Right atrium auricular region (tissue), 2 donors: ENCODE measurements around the gene SYNDIG1L. TPM values are rescaled to one million over a fixed set of nuclear protein-coding genes. Genes with fewer than 3 reads are reported as not detected.

Experiments used
- DNase-seq: peaks from one replicate; pipeline ENCODE4 v3.0.0-alpha.2; 2019; ENCODE audit warnings: low spot score
- H3K27ac ChIP-seq, 2 donors: fragments of 200-600 bp; sonication (generic); 1 replicate in 1 of 2; 2 replicates in 1 of 2; pipeline ENCODE4 v1.5.1; 2016 to 2019
- H3K27me3 ChIP-seq, 2 donors: fragments of 200-600 bp; sonication (generic); one replicate each; pipeline versions ENCODE4 v1.5.1 to v1.6.0; 2017 to 2019
- H3K36me3 ChIP-seq: fragments of 200-600 bp; sonication (generic); one replicate; pipeline ENCODE4 v1.5.1; 2016
- H3K4me1 ChIP-seq, 2 donors: fragments of 200-600 bp; sonication (generic); one replicate each; pipeline versions ENCODE4 v1.5.1 to v1.6.0; 2017 to 2019
- H3K4me3 ChIP-seq, 2 donors: fragments of 200-600 bp; sonication (generic); 1 replicate in 1 of 2; 2 replicates in 1 of 2; pipeline ENCODE4 v1.5.1; 2017 to 2019; ENCODE audit warnings: mild to moderate bottlenecking in 1 of 2, moderate library complexity in 1 of 2
- H3K9me3 ChIP-seq, 2 donors: fragments of 200-600 bp; sonication (generic); one replicate each; pipeline ENCODE4 v1.5.1; 2019
- total RNA-seq, 2 donors: library from RNA; depleted of rRNA; stranded (reverse); fragments of >200 nt; gene quantifications; one replicate each; pipeline ENCODE4 v1.1.0, GENCODE V29; 2016
- TF ChIP-seq, protein P1 (sequence below), 2 donors: fragments of 200-600 bp; sonication (generic); IDR thresholded peaks; one replicate each; pipeline ENCODE4 v1.5.1; 2019; ENCODE audit warnings: antibody characterized with exemption in 2 of 2

SYNDIG1L gene
- total RNA-seq, 2 donors from 2014 or later: 0.12 to 0.22 TPM

DNA sequence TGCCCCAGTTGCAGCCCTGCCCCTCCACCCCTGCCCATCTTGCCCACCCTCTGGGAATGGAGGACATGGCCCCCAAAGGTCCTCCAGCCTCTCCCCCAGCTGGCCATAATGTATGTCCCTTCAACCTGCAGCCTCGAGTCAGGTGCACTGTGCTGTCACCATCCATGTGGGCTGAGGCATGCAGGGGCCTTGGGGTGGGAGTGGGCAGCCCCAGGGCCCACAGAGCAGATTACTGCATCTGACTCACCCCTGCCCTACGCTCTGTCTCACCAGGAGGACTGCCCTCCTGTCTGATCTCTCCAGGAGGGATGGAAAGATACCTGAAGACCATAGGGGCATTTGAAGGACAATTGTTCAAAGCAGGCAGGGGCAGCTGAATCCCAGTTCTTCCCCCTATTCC, 13.3 kb downstream of the SYNDIG1L start:
- no peaks in the 10 kb centered on the region for H3K27me3 ChIP-seq

GRCh38 chr14:74411671-74412070, 14.3 kb downstream of the SYNDIG1L start:
- TF ChIP-seq, protein P1, sequence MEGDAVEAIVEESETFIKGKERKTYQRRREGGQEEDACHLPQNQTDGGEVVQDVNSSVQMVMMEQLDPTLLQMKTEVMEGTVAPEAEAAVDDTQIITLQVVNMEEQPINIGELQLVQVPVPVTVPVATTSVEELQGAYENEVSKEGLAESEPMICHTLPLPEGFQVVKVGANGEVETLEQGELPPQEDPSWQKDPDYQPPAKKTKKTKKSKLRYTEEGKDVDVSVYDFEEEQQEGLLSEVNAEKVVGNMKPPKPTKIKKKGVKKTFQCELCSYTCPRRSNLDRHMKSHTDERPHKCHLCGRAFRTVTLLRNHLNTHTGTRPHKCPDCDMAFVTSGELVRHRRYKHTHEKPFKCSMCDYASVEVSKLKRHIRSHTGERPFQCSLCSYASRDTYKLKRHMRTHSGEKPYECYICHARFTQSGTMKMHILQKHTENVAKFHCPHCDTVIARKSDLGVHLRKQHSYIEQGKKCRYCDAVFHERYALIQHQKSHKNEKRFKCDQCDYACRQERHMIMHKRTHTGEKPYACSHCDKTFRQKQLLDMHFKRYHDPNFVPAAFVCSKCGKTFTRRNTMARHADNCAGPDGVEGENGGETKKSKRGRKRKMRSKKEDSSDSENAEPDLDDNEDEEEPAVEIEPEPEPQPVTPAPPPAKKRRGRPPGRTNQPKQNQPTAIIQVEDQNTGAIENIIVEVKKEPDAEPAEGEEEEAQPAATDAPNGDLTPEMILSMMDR (IDR thresholded peaks at IDR 0.05): no peak
- Histone ChIP-seq H3K4me1 (no peaks in the 10 kb centered on the region), H3K27ac (no peak overlapping the region), H3K36me3 (no peaks in the 10 kb centered on the region), H3K9me3 (no peaks in the 10 kb centered on the region), H3K4me3 (no peak overlapping the region), H3K27me3 (no peaks in the 10 kb centered on the region)
- no peak for DNase-seq

More for the DNA sequence above, 13.3 kb downstream of the SYNDIG1L start:
- no peak for DNase-seq
- no peak overlapping the region for H3K27ac ChIP-seq
- H3K36me3 ChIP-seq: no peaks in the 10 kb centered on the region
- TF ChIP-seq, protein P1 (IDR thresholded peaks at IDR 0.05): no peak
- H3K4me1 ChIP-seq: no peaks in the 10 kb centered on the region
- H3K9me3 ChIP-seq: no peaks in the 10 kb centered on the region
- H3K4me3 ChIP-seq: no peak overlapping the region

DNA sequence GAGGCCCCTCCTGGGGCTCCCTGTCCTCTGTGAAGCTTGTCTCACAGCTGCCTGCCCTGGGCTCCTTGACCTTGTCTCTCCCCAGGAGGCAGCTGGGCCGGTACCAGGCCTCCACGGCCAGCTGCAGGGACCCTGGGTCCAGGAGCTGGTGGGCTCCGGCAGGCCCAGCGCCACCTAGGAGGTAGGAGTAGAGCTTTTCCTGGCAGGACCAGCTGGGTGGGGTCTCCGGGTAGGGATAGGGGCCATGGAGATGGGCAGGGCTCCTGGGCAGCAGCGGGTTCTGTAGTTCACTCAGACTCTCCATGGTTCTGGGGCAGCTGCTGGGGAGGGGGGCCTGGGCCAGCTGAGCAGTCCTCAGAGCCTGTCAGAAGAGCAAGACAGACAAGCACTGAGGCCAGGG, 16.6 kb downstream of the SYNDIG1L start:
- Histone ChIP-seq H3K27ac (no peak overlapping the region), H3K4me3 (no peak overlapping the region), H3K36me3 (no peaks in the 10 kb centered on the region), H3K9me3 (no peaks in the 10 kb centered on the region), H3K27me3 (no peaks in the 10 kb centered on the region), H3K4me1 (no peaks in the 10 kb centered on the region)
- TF ChIP-seq, protein P1 (IDR thresholded peaks at IDR 0.05): no peak
- no peak for DNase-seq

- Histone ChIP-seq H3K27me3 (no peaks in the 10 kb centered on the region), H3K9me3 (no peaks in the 10 kb centered on the region), H3K4me3 (no peak overlapping the region), H3K36me3 (no peaks in the 10 kb centered on the region), H3K4me1 (no peaks in the 10 kb centered on the region), H3K27ac (no peak overlapping the region)
- TF ChIP-seq, protein P1 (IDR thresholded peaks at IDR 0.05): no peak
- no peak for DNase-seq
Observed at GRCh38 chr14:74408870-74409269, 17.1 kb downstream of the SYNDIG1L start.

- Histone ChIP-seq H3K27ac (no peak overlapping the region), H3K9me3 (no peaks in the 10 kb centered on the region), H3K4me1 (no peaks in the 10 kb centered on the region), H3K36me3 (no peaks in the 10 kb centered on the region), H3K27me3 (no peaks in the 10 kb centered on the region), H3K4me3 (no peak overlapping the region)
- DNase-seq: no peak
- TF ChIP-seq, protein P1 (IDR thresholded peaks at IDR 0.05): no peak
Observed at GRCh38 chr14:74407801-74408154, 18.2 kb downstream of the SYNDIG1L start.

DNA sequence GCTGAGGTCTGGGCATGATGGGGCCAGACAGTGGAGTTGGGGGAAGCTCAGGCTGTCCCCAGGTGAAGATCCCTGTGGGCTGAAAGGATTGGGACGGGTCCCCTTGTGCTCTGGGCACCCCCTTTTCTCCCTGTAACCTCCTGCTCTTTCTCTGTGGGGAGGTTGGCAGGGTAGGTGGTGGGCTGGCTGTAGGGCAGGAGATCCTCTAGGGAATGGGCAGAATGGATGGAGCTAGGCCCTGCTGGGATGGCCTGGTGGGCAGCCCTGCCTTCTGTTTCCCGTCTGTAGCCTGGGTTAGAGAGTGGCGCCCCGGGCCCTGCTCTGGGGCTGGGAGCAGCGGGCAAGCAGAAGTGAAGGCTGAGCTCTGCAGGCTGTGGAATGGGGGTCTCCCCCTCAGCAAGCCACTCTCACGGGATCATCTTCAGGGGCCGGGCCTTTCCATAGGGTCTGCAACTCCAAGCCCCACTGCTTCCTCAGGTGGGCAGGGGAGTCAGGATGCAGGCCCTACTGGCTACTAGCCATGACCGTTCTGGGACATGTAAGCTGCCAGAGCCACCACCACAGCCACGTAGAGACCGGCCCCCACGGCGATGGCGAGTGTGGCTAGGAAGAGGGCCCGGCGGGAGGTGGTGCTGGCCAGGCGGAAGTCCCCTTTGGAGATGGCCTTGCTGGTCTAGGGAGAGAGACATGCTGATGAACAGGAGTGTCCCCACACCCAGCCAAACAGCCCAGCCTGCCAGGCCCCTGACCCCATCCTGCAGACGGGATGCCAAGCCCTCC, 18.8 kb downstream of the SYNDIG1L start:
- no peaks in the 10 kb centered on the region for H3K9me3 ChIP-seq
- peaks cover 0 to 3% of the 10 kb centered on the region in 2 donors for H3K4me1 ChIP-seq
- DNase-seq: no peak
- TF ChIP-seq, protein P1 (IDR thresholded peaks at IDR 0.05): no peak
- no peak overlapping the region for H3K4me3 ChIP-seq
- no peak overlapping the region for H3K27ac ChIP-seq
- H3K27me3 ChIP-seq: no peaks in the 10 kb centered on the region
- H3K36me3 ChIP-seq: no peaks in the 10 kb centered on the region
